HCT116 (cell line): ENCODE measurements around the gene UTP14A. TPM values are rescaled to one million over a fixed set of nuclear protein-coding genes. Genes with fewer than 3 reads are reported as not detected.

Experiments
- ATAC-seq: fragments of 200-7000 bp; cut with Tn5 transposase; 2 replicates; pipeline ENCODE4 v1.9.1; 2020; ENCODE audit warnings: mild to moderate bottlenecking, moderate library complexity
- BruUV-seq: library from RNA; stranded (reverse); fragments of 400-500 nt; replicated peaks from 2 replicates; lab custom pipeline; 2021; lab: Mats Ljungman, UMichigan
- CTCF ChIA-PET: fragments of 300-600 bp; sonication (Branson Sonifier 250); formaldehyde crosslinking; loops from one replicate; lab custom pipeline; 2021; ENCODE audit warnings: antibody characterized with exemption; lab: Charles Lee
- POLR2A ChIA-PET: fragments of 300-600, 350-600 bp; sonication (Branson Sonifier 250); formaldehyde crosslinking; loops from one replicate; lab custom pipeline; 2021; ENCODE audit warnings: antibody characterized with exemption; lab: Charles Lee
- RAD21 ChIA-PET, 2 experiments: fragments of 300-600 bp; sonication (Branson Sonifier 250); formaldehyde crosslinking; loops; one replicate each; lab custom pipeline; 2023; ENCODE audit warnings: low total read pairs in 2 of 2; ENCODE audit not compliant: uncharacterized antibody in 2 of 2, unreplicated experiment in 2 of 2, low non-redundant PET in 1 of 2; lab: Charles Lee
- DNase-seq: peaks from one replicate; pipeline ENCODE4 v3.0.0-alpha.2; 2010; ENCODE audit warnings: low read depth, low spot score
- H2AFZ ChIP-seq: fragments of 200-600 bp; shearing (Covaris generic), sonication (generic); 2 replicates; pipeline ENCODE4 v1.6.1; 2017; ENCODE audit warnings: low read depth, mixed run types, mixed read lengths, antibody characterized with exemption, low read length; ENCODE audit not compliant: poor library complexity, severe bottlenecking
- H3K27ac ChIP-seq: 2 replicates; pipeline ENCODE4 v1.5.1; 2012; ENCODE audit warnings: low read depth, low read length
- H3K27me3 ChIP-seq: fragments of 200-600 bp; sonication (generic); 2 replicates; pipeline ENCODE4 v1.6.1; 2016; ENCODE audit warnings: mixed run types, low read length, mixed read lengths; ENCODE audit not compliant: insufficient read depth
- H3K36me3 ChIP-seq, 2 experiments: fragments of 200-500 bp in 1 of 2; fragments of 200-600 bp in 1 of 2; sonication (Bioruptor generic) in 1 of 2; sonication (generic) in 1 of 2; 2 replicates each; pipeline versions ENCODE4 v1.5.1 to v1.6.1; 2014 to 2016; ENCODE audit warnings: low read length in 2 of 2, inconsistent platforms in 1 of 2, mixed read lengths in 1 of 2, mixed run types in 1 of 2; ENCODE audit not compliant: insufficient read depth in 2 of 2, control insufficient read depth in 1 of 2
- H3K4me1 ChIP-seq, 2 experiments: fragments of 200-600 bp in 1 of 2; sonication (generic) in 1 of 2; 2 replicates each; pipeline versions ENCODE4 v1.5.1 to v1.6.1; 2012 to 2017; ENCODE audit warnings: low read length in 2 of 2, inconsistent platforms in 1 of 2, mild to moderate bottlenecking in 1 of 2, mixed read lengths in 1 of 2, mixed run types in 1 of 2, moderate library complexity in 1 of 2; ENCODE audit not compliant: insufficient read depth in 2 of 2, control insufficient read depth in 1 of 2
- H3K4me2 ChIP-seq: fragments of 200-600 bp; sonication (generic); 2 replicates; pipeline ENCODE4 v1.6.1; 2017; ENCODE audit warnings: mixed run types, low read length, mixed read lengths
- H3K4me3 ChIP-seq, 2 experiments: fragments of 200-600 bp in 1 of 2; sonication (generic) in 1 of 2; replicated peaks in 1 of 2; 2 replicates each; pipeline ENCODE4 v1.5.1; 2011 to 2016; ENCODE audit warnings: low read length in 2 of 2, control low read depth in 1 of 2, low read depth in 1 of 2, mild to moderate bottlenecking in 1 of 2, mixed read lengths in 1 of 2, mixed run types in 1 of 2
- H3K79me2 ChIP-seq: fragments of 200-600 bp; sonication (generic); 2 replicates; pipeline ENCODE4 v1.6.1; 2017; ENCODE audit warnings: mild to moderate bottlenecking, mixed run types, low read length, moderate library complexity, mixed read lengths; ENCODE audit not compliant: insufficient read depth
- H3K9ac ChIP-seq: fragments of 200-600 bp; sonication (generic); 2 replicates; pipeline ENCODE4 v1.6.1; 2016; ENCODE audit warnings: low read length, mixed read lengths
- H3K9me2 ChIP-seq: fragments of 200-600 bp; sonication (generic), shearing (Covaris generic); 2 replicates; pipeline ENCODE4 v1.6.1; 2017; ENCODE audit warnings: mixed run types, mild to moderate bottlenecking, moderate library complexity; ENCODE audit not compliant: insufficient read depth
- H3K9me3 ChIP-seq, 2 experiments: fragments of 200-500 bp in 1 of 2; fragments of 200-600 bp in 1 of 2; sonication (Bioruptor generic) in 1 of 2; sonication (generic) in 1 of 2; 2 replicates each; pipeline ENCODE4 v1.6.1; 2014 to 2017; ENCODE audit warnings: low read length in 2 of 2, mixed read lengths in 2 of 2, inconsistent platforms in 1 of 2, low read depth in 1 of 2, mild to moderate bottlenecking in 1 of 2, mixed run types in 1 of 2, moderate library complexity in 1 of 2; ENCODE audit not compliant: control insufficient read depth in 1 of 2, insufficient read depth in 1 of 2
- H4K20me1 ChIP-seq: fragments of 200-600 bp; sonication (generic), shearing (Covaris generic); 2 replicates; pipeline ENCODE4 v1.6.1; 2017; ENCODE audit warnings: mixed run types, mild to moderate bottlenecking, moderate library complexity; ENCODE audit not compliant: insufficient read depth
- POLR2AphosphoS5 ChIP-seq: IDR thresholded peaks from 2 replicates; pipeline ENCODE4 v1.6.1; 2011; ENCODE audit warnings: mild to moderate bottlenecking, low read depth, low read length, moderate library complexity
- SIN3A ChIP-seq: IDR thresholded peaks from 2 replicates; pipeline ENCODE4 v1.6.1; 2012; ENCODE audit warnings: low read depth
- TCF7L2 ChIP-seq: IDR thresholded peaks from 2 replicates; pipeline ENCODE4 v1.7.0; 2011; ENCODE audit warnings: borderline replicate concordance, inconsistent platforms; ENCODE audit not compliant: insufficient read depth, insufficient read length; ENCODE audit errors: extremely low read depth
- ZNF274 ChIP-seq: fragments of 200-500 bp; sonication (Bioruptor generic); IDR thresholded peaks from 2 replicates; pipeline ENCODE4 v1.6.1; 2014; ENCODE audit warnings: mild to moderate bottlenecking, low read depth, low read length, inconsistent platforms
- intact Hi-C: fragments of 100-400 bp; cut with micrococcal nuclease; formaldehyde crosslinking; loops from 2 replicates; pipeline ENCODE4 v1.10.0; 2022
- total RNA-seq: library from RNA; stranded (reverse); gene quantifications from one replicate; pipeline ENCODE4 v1.2.1, GENCODE V29; 2021; ENCODE audit not compliant: unreplicated experiment
- TF ChIP-seq, protein P1 (sequence below): IDR thresholded peaks from 2 replicates; pipeline ENCODE4 v1.6.1; 2011; ENCODE audit warnings: mild to moderate bottlenecking, low read length, moderate library complexity; ENCODE audit not compliant: insufficient replicate concordance; ENCODE audit errors: extremely low read depth

UTP14A gene
- total RNA-seq, 1 experiment from 2014 or later, result 28.3 TPM

DNA sequence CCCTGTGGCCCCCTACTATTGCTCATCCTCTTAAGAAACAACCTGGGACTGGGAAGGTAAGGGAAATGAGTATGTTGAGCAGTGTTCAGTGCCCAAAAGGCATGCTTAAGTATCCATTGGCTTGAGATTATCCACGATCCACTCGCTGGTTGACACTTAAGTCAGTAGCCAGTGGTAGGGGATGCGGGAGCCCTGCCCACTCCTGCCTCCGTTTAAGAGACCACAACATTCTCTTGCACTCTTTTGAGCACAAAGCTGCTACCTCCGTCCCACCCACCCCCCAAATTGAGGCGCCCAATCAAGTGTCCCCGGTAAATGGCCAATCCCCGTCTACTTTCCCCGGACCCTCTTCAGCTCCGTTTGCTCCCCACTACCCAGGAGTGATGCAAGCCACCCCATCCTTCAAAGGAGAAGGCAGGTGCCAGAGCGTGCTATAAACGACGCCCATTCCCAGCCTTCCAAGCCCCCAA, 25.0 kb downstream of the UTP14A start:
- Histone ChIP-seq H3K9ac (peak overlapping the region; percentile 64), H3K27ac (peak overlapping the region; percentile 42), H2AFZ (no peak overlapping the region), H3K4me1 (peaks cover 0 to 6% of the 10 kb centered on the region in 2 experiments; a peak in 1 of 4 replicates), H3K4me2 (peak overlapping the region; percentile 82), H4K20me1 (no peaks in the 10 kb centered on the region)
- intact Hi-C loops, result loop anchor here (2.0 kb wide), 1 partner anchor 52 kb away; the partner anchor contains the start of gene BCORL1
- ATAC-seq, result peak; percentile 6
- POLR2A ChIA-PET, result no interaction called here
- TF ChIP-seq SIN3A (no peak), TCF7L2 (no peak)
- TF ChIP-seq, protein P1, sequence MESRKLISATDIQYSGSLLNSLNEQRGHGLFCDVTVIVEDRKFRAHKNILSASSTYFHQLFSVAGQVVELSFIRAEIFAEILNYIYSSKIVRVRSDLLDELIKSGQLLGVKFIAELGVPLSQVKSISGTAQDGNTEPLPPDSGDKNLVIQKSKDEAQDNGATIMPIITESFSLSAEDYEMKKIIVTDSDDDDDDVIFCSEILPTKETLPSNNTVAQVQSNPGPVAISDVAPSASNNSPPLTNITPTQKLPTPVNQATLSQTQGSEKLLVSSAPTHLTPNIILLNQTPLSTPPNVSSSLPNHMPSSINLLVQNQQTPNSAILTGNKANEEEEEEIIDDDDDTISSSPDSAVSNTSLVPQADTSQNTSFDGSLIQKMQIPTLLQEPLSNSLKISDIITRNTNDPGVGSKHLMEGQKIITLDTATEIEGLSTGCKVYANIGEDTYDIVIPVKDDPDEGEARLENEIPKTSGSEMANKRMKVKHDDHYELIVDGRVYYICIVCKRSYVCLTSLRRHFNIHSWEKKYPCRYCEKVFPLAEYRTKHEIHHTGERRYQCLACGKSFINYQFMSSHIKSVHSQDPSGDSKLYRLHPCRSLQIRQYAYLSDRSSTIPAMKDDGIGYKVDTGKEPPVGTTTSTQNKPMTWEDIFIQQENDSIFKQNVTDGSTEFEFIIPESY, result no peak
- TF ChIP-seq, all 23 proteins: peak for 0
- peak overlapping the region; percentile 51 to 59 for H3K4me3 ChIP-seq
- CTCF ChIA-PET, result no interaction called here
- no TSS peak for BruUV-seq
- RAD21 ChIA-PET, result interaction anchor here in 1 of 2 experiments (0.6 kb wide), 1 partner anchor 108 kb away, joined by 3 read pairs; no protein-coding TSS in a partner anchor
- H3K36me3 ChIP-seq, result peaks cover 6 to 9% of the 10 kb centered on the region in 2 experiments; a peak in 3 of 4 replicates
- no peaks in the 10 kb centered on the region for H3K9me3 ChIP-seq
- H3K27me3 ChIP-seq, result no peaks in the 10 kb centered on the region
- no peaks in the 10 kb centered on the region for H3K9me2 ChIP-seq
- no peaks in the 10 kb centered on the region for H3K79me2 ChIP-seq
- no peak for DNase-seq

DNA sequence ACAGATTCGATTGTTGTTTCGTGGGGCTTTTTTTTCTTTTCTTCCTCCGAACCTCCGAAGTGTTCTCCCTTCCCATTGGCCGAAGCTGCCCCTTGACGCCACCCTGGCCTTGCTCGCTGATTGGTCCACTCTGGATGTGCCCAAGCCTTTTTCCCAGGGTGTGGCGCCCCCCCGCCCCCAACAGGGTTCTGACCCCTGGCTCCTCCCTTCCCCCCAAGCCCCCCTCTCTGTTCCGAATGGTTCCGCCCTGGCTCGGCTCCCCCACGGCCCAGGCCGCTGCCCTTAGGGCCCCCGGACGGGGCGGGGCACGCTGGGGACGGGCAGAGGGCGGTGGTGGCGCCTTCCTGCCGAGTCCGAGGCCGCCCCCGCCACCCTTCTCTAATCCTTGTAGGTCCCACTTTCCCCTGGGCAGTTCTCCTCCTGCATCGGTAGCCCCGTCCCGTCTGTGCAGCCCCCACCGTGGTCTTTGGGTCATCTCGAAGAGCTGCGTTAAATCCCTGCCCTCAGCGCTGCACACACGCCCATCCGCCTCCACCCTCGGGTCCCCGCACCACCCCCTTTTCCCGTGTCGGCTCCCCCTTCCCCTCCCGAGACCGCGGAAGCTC, 25.5 kb downstream of the UTP14A start:
- POLR2A ChIA-PET, result interaction anchor here (0.8 kb wide), 1 partner anchor 30 kb away, joined by 3 read pairs; no protein-coding TSS in a partner anchor
- no TSS peak for BruUV-seq
- CTCF ChIA-PET, result no interaction called here
- H3K4me2 ChIP-seq, result peak overlapping the region; percentile 82
- ATAC-seq (peak; percentile 78), DNase-seq (peak; percentile 79)
- no peaks in the 10 kb centered on the region for H3K9me3 ChIP-seq
- no peaks in the 10 kb centered on the region for H3K79me2 ChIP-seq
- TF ChIP-seq ZNF274, result no peak
- peak; percentile 46; the same call in 1 of the 2 replicates for TF ChIP-seq POLR2AphosphoS5
- no peaks in the 10 kb centered on the region for H4K20me1 ChIP-seq
- H3K27ac ChIP-seq, result peak overlapping the region; percentile 77
- intact Hi-C loops, result loop anchor here (2.0 kb wide), 1 partner anchor 51 kb away; the partner anchor contains the start of gene BCORL1
- peak overlapping the region; percentile 64 for H3K9ac ChIP-seq
- peaks cover 0 to 6% of the 10 kb centered on the region in 2 experiments; a peak in 1 of 4 replicates for H3K4me1 ChIP-seq
- H2AFZ ChIP-seq, result no peak overlapping the region
- RAD21 ChIA-PET, result interaction anchor here in 1 of 2 experiments (0.6 kb wide), 1 partner anchor 108 kb away, joined by 3 read pairs; no protein-coding TSS in a partner anchor
- H3K9me2 ChIP-seq, result no peaks in the 10 kb centered on the region
- peaks cover 2 to 4% of the 10 kb centered on the region in 2 experiments; a peak in 3 of 4 replicates for H3K36me3 ChIP-seq
- H3K27me3 ChIP-seq, result no peaks in the 10 kb centered on the region
- peak overlapping the region; percentile 51 to 59 for H3K4me3 ChIP-seq
